ENCODE data around the gene RBP2. TPM values are rescaled to one million over a fixed set of nuclear protein-coding genes. Genes with fewer than 3 reads are reported as not detected.

Gene RBP2
- not detected in 2 replicates for total RNA-seq

DNA sequence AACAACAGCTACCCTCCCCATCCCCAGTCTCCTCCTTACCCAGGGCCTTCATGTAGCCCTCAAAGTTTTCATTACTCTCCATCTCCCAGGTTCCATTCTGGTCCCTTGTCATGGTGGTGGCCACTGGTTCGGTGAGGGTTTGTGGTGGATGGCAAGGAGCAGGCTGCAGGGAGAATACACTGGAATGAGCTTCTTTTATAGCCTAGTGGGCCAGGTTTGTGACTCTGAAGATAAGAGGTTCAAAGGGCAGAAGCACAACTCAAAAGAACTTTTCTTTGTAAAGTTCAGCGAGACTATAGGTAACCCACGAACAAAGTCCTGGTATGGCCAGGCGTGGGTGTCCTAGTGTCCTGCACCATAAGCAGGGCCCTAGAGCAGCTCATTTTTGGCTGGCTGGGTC lies at the start of gene RBP2:
Gene RBP2 (minus strand): TSS at position 169 of the 400 bp plus-strand sequence. CDS start 57 bp downstream, at position 112.
- Histone ChIP-seq H4K20me1 (ENCODE audit: insufficient read depth, low read length) (no peaks in the 10 kb centered on the region), H3K4me3 (ENCODE audit: insufficient read depth, low read length) (no peak within 1 kb of the TSS), H3K9me3 (ENCODE audit: low read depth, low read length) (no peaks in the 10 kb centered on the region), H3K36me3 (ENCODE audit: insufficient read depth, low read length) (no peaks in the 10 kb centered on the region), H3K79me2 (ENCODE audit: insufficient read depth, low read length) (no peaks in the 10 kb centered on the region), H3K27ac (ENCODE audit: low read depth, low read length) (no peak within 1 kb of the TSS), H3K27me3 (ENCODE audit: insufficient read depth, low read length) (no peaks in the 10 kb centered on the region), H3K4me1 (ENCODE audit: insufficient read depth, low read length) (no peaks in the 10 kb centered on the region), H3K4me2 (ENCODE audit: insufficient read depth, low read length) (no peak within 1 kb of the TSS), H2AFZ (ENCODE audit: low read length) (no peak within 1 kb of the TSS)
- TF ChIP-seq, protein P1, sequence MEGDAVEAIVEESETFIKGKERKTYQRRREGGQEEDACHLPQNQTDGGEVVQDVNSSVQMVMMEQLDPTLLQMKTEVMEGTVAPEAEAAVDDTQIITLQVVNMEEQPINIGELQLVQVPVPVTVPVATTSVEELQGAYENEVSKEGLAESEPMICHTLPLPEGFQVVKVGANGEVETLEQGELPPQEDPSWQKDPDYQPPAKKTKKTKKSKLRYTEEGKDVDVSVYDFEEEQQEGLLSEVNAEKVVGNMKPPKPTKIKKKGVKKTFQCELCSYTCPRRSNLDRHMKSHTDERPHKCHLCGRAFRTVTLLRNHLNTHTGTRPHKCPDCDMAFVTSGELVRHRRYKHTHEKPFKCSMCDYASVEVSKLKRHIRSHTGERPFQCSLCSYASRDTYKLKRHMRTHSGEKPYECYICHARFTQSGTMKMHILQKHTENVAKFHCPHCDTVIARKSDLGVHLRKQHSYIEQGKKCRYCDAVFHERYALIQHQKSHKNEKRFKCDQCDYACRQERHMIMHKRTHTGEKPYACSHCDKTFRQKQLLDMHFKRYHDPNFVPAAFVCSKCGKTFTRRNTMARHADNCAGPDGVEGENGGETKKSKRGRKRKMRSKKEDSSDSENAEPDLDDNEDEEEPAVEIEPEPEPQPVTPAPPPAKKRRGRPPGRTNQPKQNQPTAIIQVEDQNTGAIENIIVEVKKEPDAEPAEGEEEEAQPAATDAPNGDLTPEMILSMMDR (IDR thresholded peaks at IDR 0.05; ENCODE audit: extremely low read depth, low read depth, low read length): no peak
- DNase-seq (ENCODE audit: insufficient read length, low spot score, missing footprints): no peak

GRCh38 chr3:139524841-139525636 lies 48.7 kb upstream of the RBP2 start:
- TF ChIP-seq, protein P1 (IDR thresholded peaks at IDR 0.05; ENCODE audit: extremely low read depth, low read depth, low read length): no peak
- DNase-seq (ENCODE audit: insufficient read length, low spot score, missing footprints): no peak
- Histone ChIP-seq H3K27ac (ENCODE audit: low read depth, low read length) (no peak overlapping the region), H3K27me3 (ENCODE audit: insufficient read depth, low read length) (no peaks in the 10 kb centered on the region), H4K20me1 (ENCODE audit: insufficient read depth, low read length) (no peaks in the 10 kb centered on the region), H3K4me2 (ENCODE audit: insufficient read depth, low read length) (no peak overlapping the region), H3K36me3 (ENCODE audit: insufficient read depth, low read length) (no peaks in the 10 kb centered on the region), H3K4me3 (ENCODE audit: insufficient read depth, low read length) (no peak overlapping the region), H3K9me3 (ENCODE audit: low read depth, low read length) (no peaks in the 10 kb centered on the region), H2AFZ (ENCODE audit: low read length) (no peak overlapping the region), H3K4me1 (ENCODE audit: insufficient read depth, low read length) (no peaks in the 10 kb centered on the region), H3K79me2 (ENCODE audit: insufficient read depth, low read length) (no peaks in the 10 kb centered on the region)

GRCh38 chr3:139523718-139524117 lies 47.4 kb upstream of the RBP2 start:
- no peak overlapping the region for H3K27ac ChIP-seq (ENCODE audit: low read depth, low read length)
- no peak overlapping the region for H3K4me2 ChIP-seq (ENCODE audit: insufficient read depth, low read length)
- H3K27me3 ChIP-seq (ENCODE audit: insufficient read depth, low read length): no peaks in the 10 kb centered on the region
- no peaks in the 10 kb centered on the region for H3K36me3 ChIP-seq (ENCODE audit: insufficient read depth, low read length)
- TF ChIP-seq, protein P1 (IDR thresholded peaks at IDR 0.05; ENCODE audit: extremely low read depth, low read depth, low read length): no peak
- no peaks in the 10 kb centered on the region for H3K9me3 ChIP-seq (ENCODE audit: low read depth, low read length)
- no peak overlapping the region for H2AFZ ChIP-seq (ENCODE audit: low read length)
- DNase-seq (ENCODE audit: insufficient read length, low spot score, missing footprints): no peak
- H3K4me3 ChIP-seq (ENCODE audit: insufficient read depth, low read length): no peak overlapping the region
- no peaks in the 10 kb centered on the region for H3K4me1 ChIP-seq (ENCODE audit: insufficient read depth, low read length)
- H3K79me2 ChIP-seq (ENCODE audit: insufficient read depth, low read length): no peaks in the 10 kb centered on the region
- no peaks in the 10 kb centered on the region for H4K20me1 ChIP-seq (ENCODE audit: insufficient read depth, low read length)

DNA sequence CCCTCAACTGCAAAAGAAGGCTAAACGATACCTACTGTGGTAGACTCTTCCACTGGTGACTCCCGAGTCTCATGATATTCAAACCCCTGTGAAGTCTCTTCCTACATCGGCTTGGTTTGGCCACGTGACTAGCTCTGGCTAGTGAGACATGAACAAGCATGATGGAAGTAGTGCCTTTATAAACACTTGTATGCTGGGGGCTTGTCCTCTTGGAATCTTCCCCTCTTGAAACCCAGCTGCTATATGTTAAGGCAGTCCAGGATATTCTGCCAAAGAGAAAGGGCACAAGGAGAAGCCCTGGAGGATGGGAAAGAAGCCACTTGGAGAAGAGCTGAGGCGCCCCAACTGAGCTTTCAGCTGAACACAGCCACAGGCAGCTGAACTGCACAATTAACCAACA lies 46.9 kb upstream of the RBP2 start:
- no peak for DNase-seq (ENCODE audit: insufficient read length, low spot score, missing footprints)
- no peak overlapping the region for H3K4me3 ChIP-seq (ENCODE audit: insufficient read depth, low read length)

More for the DNA sequence above, 46.9 kb upstream of the RBP2 start:
- Histone ChIP-seq H3K4me2 (ENCODE audit: insufficient read depth, low read length) (no peak overlapping the region), H2AFZ (ENCODE audit: low read length) (no peak overlapping the region), H4K20me1 (ENCODE audit: insufficient read depth, low read length) (no peaks in the 10 kb centered on the region), H3K27ac (ENCODE audit: low read depth, low read length) (no peak overlapping the region), H3K27me3 (ENCODE audit: insufficient read depth, low read length) (no peaks in the 10 kb centered on the region), H3K9me3 (ENCODE audit: low read depth, low read length) (no peaks in the 10 kb centered on the region), H3K36me3 (ENCODE audit: insufficient read depth, low read length) (no peaks in the 10 kb centered on the region), H3K4me1 (ENCODE audit: insufficient read depth, low read length) (no peaks in the 10 kb centered on the region), H3K79me2 (ENCODE audit: insufficient read depth, low read length) (no peaks in the 10 kb centered on the region)
- TF ChIP-seq, protein P1 (IDR thresholded peaks at IDR 0.05; ENCODE audit: extremely low read depth, low read depth, low read length): no peak
